ENCODE results near the gene SPTBN1. TPM values are rescaled to one million over a fixed set of nuclear protein-coding genes. Genes with fewer than 3 reads are reported as not detected.

The SPTBN1 gene
- total RNA-seq, 4 donors from 2014 or later = 189 to 423 (median 341) TPM

GRCh38 chr2:54650612-54651011 is 194.5 kb downstream of the SPTBN1 start:
- DNase-seq = no peak
- Histone ChIP-seq H3K4me3 (no peak overlapping the region), H3K27ac (no peak overlapping the region), H3K4me1 (no peaks in the 10 kb centered on the region), H3K36me3 (peaks cover 0 to 4% of the 10 kb centered on the region in 2 donors), H3K27me3 (no peaks in the 10 kb centered on the region), H3K9me3 (no peaks in the 10 kb centered on the region)
- TF ChIP-seq, protein P1, sequence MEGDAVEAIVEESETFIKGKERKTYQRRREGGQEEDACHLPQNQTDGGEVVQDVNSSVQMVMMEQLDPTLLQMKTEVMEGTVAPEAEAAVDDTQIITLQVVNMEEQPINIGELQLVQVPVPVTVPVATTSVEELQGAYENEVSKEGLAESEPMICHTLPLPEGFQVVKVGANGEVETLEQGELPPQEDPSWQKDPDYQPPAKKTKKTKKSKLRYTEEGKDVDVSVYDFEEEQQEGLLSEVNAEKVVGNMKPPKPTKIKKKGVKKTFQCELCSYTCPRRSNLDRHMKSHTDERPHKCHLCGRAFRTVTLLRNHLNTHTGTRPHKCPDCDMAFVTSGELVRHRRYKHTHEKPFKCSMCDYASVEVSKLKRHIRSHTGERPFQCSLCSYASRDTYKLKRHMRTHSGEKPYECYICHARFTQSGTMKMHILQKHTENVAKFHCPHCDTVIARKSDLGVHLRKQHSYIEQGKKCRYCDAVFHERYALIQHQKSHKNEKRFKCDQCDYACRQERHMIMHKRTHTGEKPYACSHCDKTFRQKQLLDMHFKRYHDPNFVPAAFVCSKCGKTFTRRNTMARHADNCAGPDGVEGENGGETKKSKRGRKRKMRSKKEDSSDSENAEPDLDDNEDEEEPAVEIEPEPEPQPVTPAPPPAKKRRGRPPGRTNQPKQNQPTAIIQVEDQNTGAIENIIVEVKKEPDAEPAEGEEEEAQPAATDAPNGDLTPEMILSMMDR (IDR thresholded peaks at IDR 0.05) = no peak
- intact Hi-C loops (cut with DNase I; ENCODE audit: low total_unique reads) = no loop called here

GRCh38 chr2:54651291-54651690 is 195.2 kb downstream of the SPTBN1 start:
- H3K36me3 ChIP-seq = peaks cover 0 to 4% of the 10 kb centered on the region in 2 donors
- intact Hi-C loops (cut with DNase I; ENCODE audit: low total_unique reads) = no loop called here

GRCh38 chr2:54652540-54652939 is 196.4 kb downstream of the SPTBN1 start:
- H3K36me3 ChIP-seq = peaks cover 0 to 4% of the 10 kb centered on the region in 2 donors
- DNase-seq = no peak
- no peak overlapping the region for H3K27ac ChIP-seq
- H3K4me1 ChIP-seq = no peaks in the 10 kb centered on the region
- H3K4me3 ChIP-seq = no peak overlapping the region
- H3K9me3 ChIP-seq = no peaks in the 10 kb centered on the region
- intact Hi-C loops (cut with DNase I; ENCODE audit: low total_unique reads) = no loop called here
- H3K27me3 ChIP-seq = no peaks in the 10 kb centered on the region
- TF ChIP-seq, protein P1 (IDR thresholded peaks at IDR 0.05) = no peak
- TF ChIP-seq POLR2A (IDR thresholded peaks at IDR 0.05) = no peak

More at GRCh38 chr2:54651291-54651690, 195.2 kb downstream of the SPTBN1 start:
- H3K4me3 ChIP-seq = no peak overlapping the region
- TF ChIP-seq, protein P1 (IDR thresholded peaks at IDR 0.05) = no peak
- TF ChIP-seq POLR2A (IDR thresholded peaks at IDR 0.05) = no peak
- H3K27me3 ChIP-seq = no peaks in the 10 kb centered on the region
- no peaks in the 10 kb centered on the region for H3K4me1 ChIP-seq
- no peak overlapping the region for H3K27ac ChIP-seq
- H3K9me3 ChIP-seq = no peaks in the 10 kb centered on the region
- no peak for DNase-seq

GRCh38 chr2:54653572-54654204 is 197.6 kb downstream of the SPTBN1 start:
- H3K27ac ChIP-seq = no peak overlapping the region
- TF ChIP-seq, protein P1 (IDR thresholded peaks at IDR 0.05) = no peak
- no peak for TF ChIP-seq POLR2A (IDR thresholded peaks at IDR 0.05)
- intact Hi-C loops (cut with DNase I; ENCODE audit: low total_unique reads) = no loop called here
- no peak overlapping the region for H3K4me3 ChIP-seq
- no peaks in the 10 kb centered on the region for H3K27me3 ChIP-seq
- no peak for DNase-seq
- H3K4me1 ChIP-seq = no peaks in the 10 kb centered on the region
- peaks cover 0 to 4% of the 10 kb centered on the region in 2 donors for H3K36me3 ChIP-seq
- H3K9me3 ChIP-seq = no peaks in the 10 kb centered on the region

GRCh38 chr2:54655046-54655809 is 199.1 kb downstream of the SPTBN1 start:
- intact Hi-C loops (cut with DNase I; ENCODE audit: low total_unique reads) = no loop called here

More at GRCh38 chr2:54655046-54655809, 199.1 kb downstream of the SPTBN1 start:
- no peak for DNase-seq
- no peaks in the 10 kb centered on the region for H3K27me3 ChIP-seq
- H3K4me1 ChIP-seq = no peaks in the 10 kb centered on the region
- H3K9me3 ChIP-seq = no peaks in the 10 kb centered on the region
- no peak overlapping the region for H3K27ac ChIP-seq
- TF ChIP-seq POLR2A (IDR thresholded peaks at IDR 0.05) = no peak
- TF ChIP-seq, protein P1 (IDR thresholded peaks at IDR 0.05) = no peak
- H3K4me3 ChIP-seq = no peak overlapping the region
- peaks cover 0 to 4% of the 10 kb centered on the region in 2 donors for H3K36me3 ChIP-seq

Measured in uterus (tissue), 4 donors.